GM12801 (cell line): Measurements from ENCODE around the gene IFT172.

Source experiments
- CTCF ChIP-seq: IDR thresholded peaks from one replicate; pipeline ENCODE4 v1.5.1; 2011; ENCODE audit warnings: control low read depth; ENCODE audit not compliant: insufficient read length; ENCODE audit errors: extremely low read depth

Gene IFT172

DNA sequence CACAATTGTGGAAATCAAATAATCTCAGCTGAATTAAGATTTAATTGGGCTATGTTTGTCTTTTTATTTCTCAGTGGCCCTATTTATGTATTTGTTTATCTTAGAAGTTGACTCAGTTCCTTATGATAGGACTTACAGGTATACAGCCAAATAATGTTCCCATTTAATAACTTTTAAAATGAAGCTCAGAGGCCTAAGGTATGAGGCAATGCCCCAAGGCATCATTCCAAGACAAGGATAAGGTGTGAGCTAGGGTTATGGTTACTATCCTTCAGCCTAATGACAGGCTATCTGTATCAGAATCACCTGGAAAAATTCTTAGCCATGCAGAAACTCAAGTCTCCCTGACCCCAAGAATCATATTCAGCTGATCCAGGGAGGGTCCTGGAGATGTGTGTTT, 68.5 kb downstream of the IFT172 start:
- no peak for TF ChIP-seq CTCF

- no peak for TF ChIP-seq CTCF
These were observed 73.4 kb downstream of the IFT172 start for GRCh38 chr2:27416151-27416550.

- TF ChIP-seq CTCF = no peak
These were observed 77.0 kb downstream of the IFT172 start for GRCh38 chr2:27412419-27413152.

DNA sequence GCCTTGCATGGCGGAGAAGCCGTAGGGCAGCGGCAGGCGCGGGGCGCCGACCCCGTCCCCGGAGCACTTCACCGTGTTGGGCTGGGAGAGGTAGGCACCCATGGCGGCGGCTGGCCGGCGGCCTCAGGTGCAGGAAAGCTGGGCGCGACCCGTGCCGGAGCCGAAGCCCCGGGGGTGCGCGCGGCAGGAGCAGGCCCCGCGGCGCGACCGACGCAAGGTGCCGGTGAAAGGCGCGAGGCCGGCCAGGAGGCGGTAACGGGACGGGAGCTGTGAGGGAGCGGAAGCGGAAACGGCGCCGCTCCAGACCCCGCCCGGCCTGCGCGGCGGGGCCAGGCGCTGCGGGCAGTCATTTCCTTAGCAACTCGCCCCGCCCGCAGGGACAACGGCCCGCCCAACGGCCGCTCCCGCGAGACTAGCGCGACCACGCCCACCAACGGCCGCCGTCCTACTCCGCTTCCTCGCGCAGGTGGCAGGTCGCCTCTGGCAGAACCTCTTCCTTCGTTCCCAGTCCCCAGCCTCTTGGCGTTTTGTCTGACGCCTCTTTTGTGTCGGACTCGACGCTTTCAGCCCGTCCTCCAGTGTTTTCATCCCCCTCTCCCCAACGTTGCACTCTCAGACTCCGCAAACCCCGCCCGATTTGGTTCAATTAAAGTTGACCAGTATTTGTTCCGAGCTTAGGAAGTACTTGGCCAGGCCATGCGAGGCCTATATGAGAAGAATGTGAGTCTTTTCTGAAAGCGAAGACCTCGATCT, 80.0 kb downstream of the IFT172 start, which contains the start of gene PPM1G:
Gene PPM1G, minus strand, starts transcription at position 271 of the 753 bp plus-strand sequence. Its CDS starts 169 bp downstream, at position 102.
- TF ChIP-seq CTCF = no peak

DNA sequence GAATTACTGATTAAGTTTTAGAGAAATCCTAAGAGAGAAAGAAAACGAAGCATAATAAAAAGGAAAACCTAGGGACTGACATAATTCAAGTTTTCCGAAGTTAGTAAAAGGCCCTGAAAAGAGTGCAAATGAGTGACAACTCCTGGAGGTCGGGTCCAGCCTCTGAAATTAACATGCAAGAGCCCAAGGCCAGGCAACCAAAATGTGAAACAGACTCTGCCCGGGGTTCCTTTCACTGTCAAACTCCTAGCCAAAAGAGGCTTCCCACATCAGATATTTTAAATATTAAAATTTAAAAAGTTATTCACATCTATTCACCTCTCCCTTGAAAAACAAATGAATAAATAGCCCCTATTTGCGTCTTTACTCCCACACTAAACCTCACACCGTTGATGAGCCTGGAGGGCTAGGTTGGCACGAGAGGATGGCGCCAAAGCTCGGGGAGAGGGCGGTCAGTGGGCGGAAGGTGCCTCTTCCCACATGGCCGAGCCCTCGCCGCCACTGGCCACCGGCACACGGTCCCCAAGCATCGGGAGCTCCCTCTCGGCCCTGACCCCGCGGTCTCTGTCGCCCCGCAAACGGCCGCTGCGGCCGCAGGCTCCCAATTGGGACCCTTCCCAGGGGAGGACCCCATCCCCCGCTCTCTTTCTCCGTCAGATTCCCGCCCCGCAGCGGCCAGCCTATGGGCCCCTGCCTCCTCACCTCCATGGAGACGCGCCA, 80.8 kb downstream of the IFT172 start:
- TF ChIP-seq CTCF = no peak

DNA sequence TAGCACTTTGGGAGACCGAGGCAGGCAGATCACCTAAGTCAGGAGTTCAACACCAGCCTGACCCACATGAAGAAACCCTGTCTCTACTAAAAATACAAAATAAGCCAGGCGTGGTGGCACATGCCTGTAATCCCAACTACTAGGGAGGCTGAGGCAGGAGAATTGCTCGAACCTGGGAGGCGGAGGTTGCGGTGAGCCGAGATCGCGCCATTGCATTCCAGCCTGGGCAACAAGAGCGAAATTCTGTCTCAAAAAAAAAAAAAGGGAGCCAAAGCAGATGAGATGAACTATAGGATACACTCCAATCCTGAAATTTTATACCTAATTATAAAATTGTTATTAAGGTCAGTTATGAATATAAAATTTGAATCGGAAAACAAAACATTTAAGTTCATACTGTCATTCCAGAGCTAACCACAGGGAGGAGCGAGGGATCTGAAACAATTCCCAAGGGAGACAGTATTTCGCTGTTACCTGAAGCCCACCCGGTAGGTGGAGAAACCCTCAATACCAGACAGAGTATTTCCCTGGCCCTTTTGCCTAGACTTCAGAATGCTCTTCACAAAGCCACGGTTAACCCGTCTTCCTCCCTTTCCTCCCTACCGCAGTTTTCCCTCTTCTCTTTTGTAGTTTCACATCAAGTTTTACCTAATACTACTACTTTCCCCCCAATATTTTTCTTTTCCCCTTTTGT, 81.6 kb downstream of the IFT172 start:
- no peak for TF ChIP-seq CTCF
